Hepatocyte (in vitro differentiated cells): ENCODE data around the gene SLC25A40. TPM values are rescaled to one million over a fixed set of nuclear protein-coding genes. Genes with fewer than 3 reads are reported as not detected.

Experiments used
- DNase-seq: peaks from one replicate; pipeline ENCODE4 v3.0.0-alpha.2; 2016; ENCODE audit warnings: low spot score
- H2AFZ ChIP-seq: fragments of 200-600 bp; sonication (generic); 2 replicates; pipeline ENCODE4 v1.6.0; 2016; ENCODE audit warnings: antibody characterized with exemption, mild to moderate bottlenecking
- H3K27ac ChIP-seq: fragments of 200-600 bp; sonication (generic); 2 replicates; pipeline ENCODE4 v1.5.1; 2016; ENCODE audit warnings: mild to moderate bottlenecking
- H3K27me3 ChIP-seq: fragments of 200-600 bp; sonication (generic); 2 replicates; pipeline ENCODE4 v1.6.1; 2016
- H3K36me3 ChIP-seq: fragments of 200-600 bp; sonication (generic); replicated peaks from 2 replicates; pipeline ENCODE4 v1.5.1; 2016; ENCODE audit warnings: low read depth; ENCODE audit not compliant: insufficient read depth
- H3K4me1 ChIP-seq: fragments of 200-600 bp; sonication (generic); 2 replicates; pipeline ENCODE4 v1.5.1; 2016; ENCODE audit warnings: mild to moderate bottlenecking, moderate library complexity; ENCODE audit not compliant: insufficient read depth
- H3K4me2 ChIP-seq: fragments of 200-600 bp; sonication (generic); 2 replicates; pipeline ENCODE4 v1.6.0; 2016
- H3K4me3 ChIP-seq: fragments of 200-600 bp; sonication (generic); 2 replicates; pipeline ENCODE4 v1.5.1; 2016; ENCODE audit warnings: mild to moderate bottlenecking
- H3K79me2 ChIP-seq: fragments of 200-600 bp; sonication (generic); 2 replicates; pipeline ENCODE4 v1.6.0; 2017; ENCODE audit warnings: mild to moderate bottlenecking
- H3K9me2 ChIP-seq: fragments of 200-600 bp; sonication (generic); replicated peaks from 2 replicates; pipeline ENCODE4 v1.6.0; 2017; ENCODE audit warnings: mild to moderate bottlenecking; ENCODE audit not compliant: insufficient read depth
- H3K9me3 ChIP-seq: fragments of 200-600 bp; sonication (generic); 2 replicates; pipeline ENCODE4 v1.5.1; 2016; ENCODE audit warnings: low read depth, mild to moderate bottlenecking
- H4K20me1 ChIP-seq: fragments of 200-600 bp; sonication (generic); 2 replicates; pipeline ENCODE4 v1.6.0; 2016; ENCODE audit warnings: mild to moderate bottlenecking; ENCODE audit not compliant: insufficient read depth, poor library complexity, severe bottlenecking
- CTCF ChIP-seq: fragments of 200-600 bp; sonication (generic); IDR thresholded peaks from 2 replicates; pipeline ENCODE4 v1.5.1; 2016; ENCODE audit warnings: antibody characterized with exemption, mild to moderate bottlenecking; ENCODE audit not compliant: poor library complexity
- EZH2 ChIP-seq: fragments of 200-600 bp; sonication (generic); IDR thresholded peaks from 2 replicates; pipeline ENCODE4 v1.6.1; 2016; ENCODE audit warnings: antibody characterized with exemption, mild to moderate bottlenecking, borderline replicate concordance
- EZH2phosphoT487 ChIP-seq: fragments of 200-600 bp; sonication (generic); IDR thresholded peaks from one replicate; pipeline ENCODE4 v1.6.1; 2018; ENCODE audit warnings: antibody characterized with exemption, mild to moderate bottlenecking, low read depth, moderate library complexity; ENCODE audit not compliant: unreplicated experiment, severe bottlenecking
- WGBS: methylation state at CpG from one replicate; pipeline ENCODE4 v1.1.6; 2016; ENCODE audit warnings: low lambda C conversion rate; ENCODE audit errors: missing lambda C conversion rate; 5-methylcytosine and 5-hydroxymethylcytosine counted together
- polyA plus RNA-seq: library from polyadenylated mRNA; unstranded; fragments of >200 nt; fragmentation: Nextera tagmentation; extraction: Ambion mirVana; gene quantifications from 2 replicates; pipeline ENCODE4 v1.2.1, GENCODE V29; 2016
- total RNA-seq: library from RNA; depleted of rRNA; stranded (reverse); fragments of >200 nt; gene quantifications from 2 replicates; pipeline ENCODE4 v1.2.3, GENCODE V29; 2014

SLC25A40 gene
- total and polyA plus RNA-seq, 2 experiments from 2014 or later = 10.8 to 58.3 TPM

GRCh38 chr7:87877366-87878040 is 1.3 kb upstream of the SLC25A40 start:
- DNase-seq = no peak
- H4K20me1 ChIP-seq = no peaks in the 10 kb centered on the region
- H3K27ac ChIP-seq = peak overlapping the region; percentile 96
- H3K4me2 ChIP-seq = peak overlapping the region; percentile 93
- peaks cover 4% of the 10 kb centered on the region for H3K4me1 ChIP-seq
- 5% methylated on average over 10 of the region's 10 CpGs for WGBS
- no peaks in the 10 kb centered on the region for H3K9me2 ChIP-seq
- TF ChIP-seq EZH2phosphoT487 (no peak), EZH2 (no peak), CTCF (no peak)
- H3K79me2 ChIP-seq = peaks cover 79% of the 10 kb centered on the region
- H3K36me3 ChIP-seq = no peaks in the 10 kb centered on the region
- H3K27me3 ChIP-seq = no peaks in the 10 kb centered on the region
- H3K9me3 ChIP-seq = no peaks in the 10 kb centered on the region
- peak overlapping the region; percentile 70 for H3K4me3 ChIP-seq
- peak overlapping the region; percentile 90 for H2AFZ ChIP-seq

GRCh38 chr7:87876869-87877234 is 692 bp upstream of the SLC25A40 start:
- Histone ChIP-seq H3K4me2 (peak overlapping the region; percentile 93), H3K27me3 (no peaks in the 10 kb centered on the region), H3K9me3 (no peaks in the 10 kb centered on the region), H3K27ac (peak overlapping the region; percentile 96), H4K20me1 (no peaks in the 10 kb centered on the region), H3K4me1 (peaks cover 4% of the 10 kb centered on the region), H3K4me3 (peak overlapping the region; percentile 70), H3K36me3 (no peaks in the 10 kb centered on the region), H3K9me2 (no peaks in the 10 kb centered on the region), H2AFZ (peak overlapping the region; percentile 90), H3K79me2 (peaks cover 79% of the 10 kb centered on the region)
- DNase-seq = peak; percentile 80
- WGBS = under 1% methylated on average over 26 of the region's 27 CpGs
- TF ChIP-seq EZH2phosphoT487 (no peak), EZH2 (no peak), CTCF (no peak)

- no peak for DNase-seq
- Histone ChIP-seq H3K79me2 (peaks cover 81% of the 10 kb centered on the region), H3K9me2 (no peaks in the 10 kb centered on the region), H2AFZ (peak overlapping the region; percentile 87), H3K4me3 (peak overlapping the region; percentile 53), H3K27ac (peak overlapping the region; percentile 96), H3K4me2 (peak overlapping the region; percentile 71), H3K36me3 (no peaks in the 10 kb centered on the region), H4K20me1 (no peaks in the 10 kb centered on the region), H3K4me1 (peaks cover 4% of the 10 kb centered on the region), H3K9me3 (no peaks in the 10 kb centered on the region), H3K27me3 (no peaks in the 10 kb centered on the region)
- WGBS = 4% methylated on average over 35 of the region's 35 CpGs
- TF ChIP-seq EZH2 = no peak
- TF ChIP-seq EZH2phosphoT487 = no peak
- TF ChIP-seq CTCF = no peak
These were observed 765 bp downstream of the SLC25A40 start for GRCh38 chr7:87875151-87876039.
